ENCODE data around the gene MOV10L1.

Gene MOV10L1

GRCh38 chr22:50138041-50138440 is 48.2 kb downstream of the MOV10L1 start:
- Histone ChIP-seq H3K9me3 (ENCODE audit: control insufficient read depth, low read length) (no peaks in the 10 kb centered on the region), H3K4me1 (no peaks in the 10 kb centered on the region), H3K9ac (no peak overlapping the region), H3K36me3 (ENCODE audit: control insufficient read depth, insufficient read depth, low read length) (no peaks in the 10 kb centered on the region), H3K27me3 (ENCODE audit: control insufficient read depth, insufficient read depth, low read length) (no peaks in the 10 kb centered on the region), H3K79me2 (no peaks in the 10 kb centered on the region), H3K4me2 (ENCODE audit: low read length) (no peak overlapping the region), H2AFZ (no peak overlapping the region), H3K4me3 (ENCODE audit: low read depth, low read length) (no peak overlapping the region), H3K27ac (no peak overlapping the region)
- no peak for TF ChIP-seq CTCF (IDR thresholded peaks at IDR 0.05)

DNA sequence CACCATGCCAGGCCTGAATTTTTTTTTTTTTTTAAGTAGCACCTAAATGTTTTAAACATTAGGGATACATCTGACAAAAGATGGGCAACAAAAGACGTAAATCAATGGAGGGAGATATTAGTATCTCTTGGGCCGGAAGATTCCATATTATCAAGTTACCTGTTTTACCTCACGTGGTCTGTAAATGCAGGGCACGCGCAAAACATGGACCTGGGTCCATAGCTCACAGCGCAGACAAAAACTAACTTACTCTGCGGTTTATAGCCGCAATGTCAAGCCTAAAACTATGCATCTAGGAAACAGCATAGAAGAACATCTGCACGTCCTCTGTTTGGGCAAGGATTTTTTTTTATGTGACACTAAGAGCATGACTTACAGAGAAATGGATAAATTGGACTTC is 49.2 kb downstream of the MOV10L1 start:
- no peaks in the 10 kb centered on the region for H3K27me3 ChIP-seq (ENCODE audit: control insufficient read depth, insufficient read depth, low read length)
- no peak for TF ChIP-seq CTCF (IDR thresholded peaks at IDR 0.05)
- H3K4me1 ChIP-seq: no peaks in the 10 kb centered on the region
- no peaks in the 10 kb centered on the region for H3K79me2 ChIP-seq
- H3K27ac ChIP-seq: no peak overlapping the region
- H3K4me2 ChIP-seq (ENCODE audit: low read length): no peak overlapping the region
- no peaks in the 10 kb centered on the region for H3K9me3 ChIP-seq (ENCODE audit: control insufficient read depth, low read length)
- no peak overlapping the region for H3K4me3 ChIP-seq (ENCODE audit: low read depth, low read length)
- no peak overlapping the region for H2AFZ ChIP-seq
- H3K36me3 ChIP-seq (ENCODE audit: control insufficient read depth, insufficient read depth, low read length): no peaks in the 10 kb centered on the region
- no peak overlapping the region for H3K9ac ChIP-seq

GRCh38 chr22:50139843-50140415 is 50.1 kb downstream of the MOV10L1 start:
- Histone ChIP-seq H2AFZ (no peak overlapping the region), H3K4me2 (ENCODE audit: low read length) (no peak overlapping the region), H3K79me2 (no peaks in the 10 kb centered on the region), H3K4me3 (ENCODE audit: low read depth, low read length) (no peak overlapping the region), H3K9me3 (ENCODE audit: control insufficient read depth, low read length) (no peaks in the 10 kb centered on the region), H3K36me3 (ENCODE audit: control insufficient read depth, insufficient read depth, low read length) (no peaks in the 10 kb centered on the region), H3K27ac (no peak overlapping the region), H3K4me1 (no peaks in the 10 kb centered on the region), H3K9ac (no peak overlapping the region), H3K27me3 (ENCODE audit: control insufficient read depth, insufficient read depth, low read length) (no peaks in the 10 kb centered on the region)
- no peak for TF ChIP-seq CTCF (IDR thresholded peaks at IDR 0.05)

- H3K4me3 ChIP-seq (ENCODE audit: low read depth, low read length): no peak overlapping the region
- H3K79me2 ChIP-seq: no peaks in the 10 kb centered on the region
- H3K27me3 ChIP-seq (ENCODE audit: control insufficient read depth, insufficient read depth, low read length): no peaks in the 10 kb centered on the region
- H3K9me3 ChIP-seq (ENCODE audit: control insufficient read depth, low read length): no peaks in the 10 kb centered on the region
- no peak overlapping the region for H3K4me2 ChIP-seq (ENCODE audit: low read length)
- no peaks in the 10 kb centered on the region for H3K4me1 ChIP-seq
- no peak overlapping the region for H2AFZ ChIP-seq
- H3K27ac ChIP-seq: no peak overlapping the region
- H3K9ac ChIP-seq: no peak overlapping the region
- TF ChIP-seq CTCF (IDR thresholded peaks at IDR 0.05): no peak
- no peaks in the 10 kb centered on the region for H3K36me3 ChIP-seq (ENCODE audit: control insufficient read depth, insufficient read depth, low read length)
These were observed 50.8 kb downstream of the MOV10L1 start for GRCh38 chr22:50140615-50141014.

- H3K9me3 ChIP-seq (ENCODE audit: control insufficient read depth, low read length): no peaks in the 10 kb centered on the region
- no peak overlapping the region for H3K4me3 ChIP-seq (ENCODE audit: low read depth, low read length)
- H2AFZ ChIP-seq: no peak overlapping the region
- no peak for TF ChIP-seq CTCF (IDR thresholded peaks at IDR 0.05)
- no peaks in the 10 kb centered on the region for H3K4me1 ChIP-seq
- no peak overlapping the region for H3K27ac ChIP-seq
- H3K36me3 ChIP-seq (ENCODE audit: control insufficient read depth, insufficient read depth, low read length): no peaks in the 10 kb centered on the region
- no peaks in the 10 kb centered on the region for H3K79me2 ChIP-seq
- no peak overlapping the region for H3K4me2 ChIP-seq (ENCODE audit: low read length)
- no peak overlapping the region for H3K9ac ChIP-seq
- H3K27me3 ChIP-seq (ENCODE audit: control insufficient read depth, insufficient read depth, low read length): no peaks in the 10 kb centered on the region
These were observed 51.7 kb downstream of the MOV10L1 start for GRCh38 chr22:50141462-50141861.

Measured in parathyroid adenoma (tissue), 2 donors.